KBM-7 (cell line): ENCODE results near the gene ARHGAP1.

ENCODE experiments used
- DNase-seq: peaks from one replicate; pipeline ENCODE4 v3.0.0-alpha.2; 2015
- in situ Hi-C: fragments of 300-500 bp; cut with MboI; formaldehyde crosslinking; loops from 2 replicates; pipeline ENCODE4 v1.14.3; 2020; ENCODE audit warnings: low sequenced_read_pairs, low pct_unique_long_range_greater_than_20kb, mixed read lengths

The ARHGAP1 gene

DNA sequence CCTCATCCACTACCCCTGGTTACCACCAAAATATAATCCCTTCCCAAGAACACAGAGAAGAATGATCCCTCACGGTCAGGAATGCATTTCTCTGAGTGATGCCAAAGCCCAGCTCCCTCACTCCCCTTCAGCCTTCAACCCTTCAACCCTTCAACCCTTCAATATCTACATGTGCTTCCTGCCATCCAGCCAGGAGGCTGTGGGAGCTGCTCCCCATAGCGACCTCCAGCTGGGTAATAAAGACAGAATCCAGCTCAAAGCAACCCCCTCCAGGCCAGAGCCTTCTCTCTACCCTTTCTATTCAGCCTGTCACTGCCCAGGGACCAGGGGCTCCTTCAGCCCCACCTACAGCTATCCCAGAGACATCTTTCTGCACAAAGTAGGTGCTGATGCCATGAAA, 2.7 kb downstream of the ARHGAP1 start:
- in situ Hi-C loops: loop anchor here (25.0 kb wide), 1 partner anchor 465 kb away; no protein-coding TSS in a partner anchor
- DNase-seq: no peak

DNA sequence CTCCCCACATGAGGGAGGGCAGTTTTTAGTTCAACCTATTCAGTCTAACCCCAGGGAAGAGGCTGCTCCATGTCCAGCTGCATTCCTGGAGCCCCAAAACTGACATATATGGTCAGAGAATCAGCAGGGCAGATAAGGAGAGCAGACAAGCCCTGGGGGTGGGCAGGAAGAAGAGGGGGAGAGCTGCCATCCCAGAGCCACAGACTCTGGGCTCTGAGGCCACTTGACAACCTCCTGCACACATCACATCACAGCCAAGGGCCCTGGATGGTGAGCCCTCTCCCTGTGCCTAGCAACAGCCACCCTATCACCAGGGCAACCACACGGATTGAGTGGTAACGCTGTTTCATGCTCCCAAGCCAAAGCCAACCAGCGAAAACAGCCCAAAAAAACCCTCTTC, 3.1 kb downstream of the ARHGAP1 start:
- no peak for DNase-seq
- in situ Hi-C loops: loop anchor here (25.0 kb wide), 1 partner anchor 465 kb away; no protein-coding TSS in a partner anchor

DNA sequence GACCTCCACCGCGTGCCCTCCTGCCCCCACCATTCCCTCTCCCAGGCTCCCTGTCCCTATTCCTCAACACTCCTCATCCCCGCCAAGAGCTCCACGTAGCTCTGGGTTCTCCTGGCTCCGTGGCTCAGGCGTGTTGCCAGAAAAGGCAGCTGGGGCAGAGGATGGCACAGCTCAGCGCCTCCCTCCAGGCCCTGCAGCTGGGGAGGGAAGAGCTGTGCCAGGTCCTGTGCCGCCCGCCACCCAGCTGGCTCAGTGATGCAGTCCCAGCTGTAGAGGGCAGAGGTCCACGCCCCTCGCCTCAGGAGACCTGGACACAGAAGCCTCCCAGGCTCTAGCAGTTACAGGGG, 4.2 kb downstream of the ARHGAP1 start:
- in situ Hi-C loops: loop anchor here (25.0 kb wide), 1 partner anchor 466 kb away; no protein-coding TSS in a partner anchor
- no peak for DNase-seq

DNA sequence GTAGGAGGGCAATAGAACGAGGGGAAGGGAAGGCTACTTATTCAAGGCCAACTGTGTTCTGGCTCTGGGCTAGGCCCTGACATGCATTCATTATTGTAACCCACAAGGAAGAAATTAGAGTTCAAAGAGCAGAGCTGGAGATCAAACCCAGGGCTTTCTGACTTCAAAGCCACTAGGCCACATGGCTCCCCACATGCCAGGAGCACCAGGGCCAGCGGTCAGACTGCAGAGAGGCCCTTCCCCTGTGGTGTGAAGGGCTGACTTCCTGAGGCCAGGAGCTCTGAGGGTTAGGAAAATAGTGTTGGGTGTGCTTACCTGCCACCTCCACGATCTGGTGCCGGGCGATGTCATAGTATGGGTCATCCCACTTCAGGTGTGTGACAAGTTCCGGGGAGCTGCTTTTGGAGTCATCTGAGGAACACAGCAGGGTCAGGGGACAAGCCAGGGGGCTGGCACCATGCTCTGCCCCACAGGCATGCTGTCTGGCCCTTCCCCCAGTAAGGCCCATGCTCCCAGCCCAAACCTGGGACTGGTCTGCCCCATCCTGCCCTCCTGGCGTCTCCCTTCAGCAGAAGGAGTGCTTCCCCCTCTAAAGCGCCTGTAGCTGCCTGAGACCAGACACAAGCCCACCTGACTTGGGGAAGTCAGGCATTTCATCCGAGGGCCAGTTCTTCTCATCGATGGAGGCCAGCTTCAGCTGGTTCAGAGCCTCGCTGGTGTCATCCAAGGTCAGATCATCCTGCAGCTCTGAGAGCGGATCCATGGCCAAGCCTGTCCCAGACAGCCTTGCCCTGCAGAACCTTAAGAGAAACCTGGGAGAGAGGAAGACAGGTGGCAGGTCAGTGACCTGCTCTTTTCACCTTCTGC, 4.8 kb downstream of the ARHGAP1 start:
- DNase-seq: no peak
- in situ Hi-C loops: loop anchor here (25.0 kb wide), 1 partner anchor 467 kb away; no protein-coding TSS in a partner anchor

DNA sequence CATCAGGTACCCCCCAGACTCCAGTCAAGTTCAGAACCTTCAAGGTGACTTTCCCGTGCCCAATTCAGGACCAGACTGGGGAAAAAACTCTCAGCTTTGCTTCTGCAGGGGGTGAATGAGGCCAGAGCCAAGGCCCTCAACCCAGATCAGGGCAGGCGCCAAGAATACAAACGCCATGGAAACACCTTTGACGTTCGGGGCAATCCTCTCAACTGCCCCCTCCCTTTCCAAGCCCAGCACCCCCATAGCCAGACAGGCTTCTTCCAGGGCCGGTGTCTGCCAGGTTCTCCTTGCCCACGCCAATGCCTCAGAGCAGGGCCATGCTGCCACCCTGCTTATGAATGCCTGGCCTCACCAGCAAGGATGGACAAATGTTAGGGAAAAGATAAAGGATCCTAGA, 5.8 kb downstream of the ARHGAP1 start:
- in situ Hi-C loops: loop anchor here (25.0 kb wide), 1 partner anchor 468 kb away; no protein-coding TSS in a partner anchor
- no peak for DNase-seq

DNA sequence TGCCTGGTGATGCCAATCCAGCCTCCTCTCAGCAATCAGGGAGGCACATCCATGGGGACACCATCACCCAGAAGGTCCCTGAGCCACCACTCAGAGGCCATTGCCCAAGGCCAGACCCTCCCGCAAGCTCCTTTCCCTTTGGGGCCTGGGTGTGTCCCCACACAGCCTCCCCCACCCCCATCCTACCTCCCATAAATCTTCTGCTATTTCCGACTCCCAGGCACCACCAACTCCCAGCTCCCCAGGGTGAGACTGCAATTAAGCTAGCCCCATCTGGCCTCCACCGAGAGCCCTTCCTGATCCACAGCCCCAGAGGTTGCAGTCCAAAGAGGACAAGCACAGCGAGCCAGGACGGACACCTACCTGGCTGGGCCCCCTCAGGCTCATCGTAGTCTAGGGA, 6.3 kb downstream of the ARHGAP1 start:
- no peak for DNase-seq
- in situ Hi-C loops: loop anchor here (25.0 kb wide), 1 partner anchor 468 kb away; no protein-coding TSS in a partner anchor

DNA sequence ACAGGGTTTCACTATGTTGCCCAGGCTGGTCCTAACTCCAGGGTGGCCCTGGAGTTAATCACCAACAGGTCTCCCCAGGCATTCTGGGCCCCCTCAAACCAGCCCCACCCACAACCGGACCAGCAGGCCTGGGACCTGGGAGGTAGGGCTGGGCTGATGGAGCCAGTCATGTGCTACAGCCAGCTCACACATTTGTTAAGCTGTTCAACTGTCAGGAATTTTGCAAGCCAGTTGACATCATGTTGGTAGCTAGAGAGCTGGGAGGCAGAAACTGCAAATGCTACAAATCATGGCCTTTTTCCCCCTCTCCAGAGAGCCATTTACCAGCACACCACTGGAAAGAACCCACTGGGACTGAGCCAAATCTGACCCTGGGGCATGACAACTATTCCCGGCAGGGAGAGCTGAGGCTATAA, 6.8 kb downstream of the ARHGAP1 start:
- DNase-seq: no peak
- in situ Hi-C loops: loop anchor here (25.0 kb wide), 1 partner anchor 469 kb away; no protein-coding TSS in a partner anchor

DNA sequence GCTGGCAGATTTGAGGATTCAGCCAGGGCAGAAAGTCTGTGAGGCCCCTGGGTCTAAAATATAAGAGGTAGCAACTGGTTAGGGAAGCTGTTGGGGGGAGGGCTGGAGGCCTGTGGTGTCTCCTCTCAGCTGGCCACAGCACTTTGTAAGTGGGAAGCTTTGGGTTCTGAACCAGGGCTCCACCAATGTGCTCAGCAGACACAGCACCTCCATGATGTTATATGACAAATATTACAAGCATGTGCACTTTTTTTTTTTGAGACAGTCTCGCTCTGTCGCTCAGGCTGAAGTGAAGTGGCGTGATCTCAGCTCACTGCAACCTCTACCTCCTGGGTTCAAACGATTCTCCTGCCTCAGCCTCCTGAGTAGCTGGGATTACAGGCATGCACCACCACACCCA, 8.0 kb downstream of the ARHGAP1 start:
- no peak for DNase-seq

DNA sequence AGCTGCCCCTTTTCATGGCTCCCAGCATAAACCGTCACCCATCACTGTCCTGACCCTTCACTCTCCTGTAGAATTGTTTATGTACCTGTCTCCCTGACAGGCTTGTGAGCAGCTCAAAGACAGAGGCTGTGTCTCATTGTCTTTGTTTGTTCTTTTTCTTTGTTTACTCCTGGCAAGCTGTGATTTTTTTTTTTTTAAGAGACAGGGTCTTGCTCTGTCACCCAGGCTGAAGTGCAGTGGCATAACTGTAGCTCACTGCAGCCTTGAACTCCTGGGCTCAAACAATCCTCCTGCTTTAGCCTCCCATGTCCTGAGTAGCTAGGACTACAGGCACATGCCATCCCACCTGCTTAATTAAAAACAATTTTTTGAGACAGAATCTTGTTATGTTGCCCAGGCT, 9.7 kb downstream of the ARHGAP1 start:
- in situ Hi-C loops: loop anchor here (25.0 kb wide), 1 partner anchor 472 kb away; no protein-coding TSS in a partner anchor
- DNase-seq: no peak

More for the DNA sequence above, 8.0 kb downstream of the ARHGAP1 start:
- in situ Hi-C loops: loop anchor here (25.0 kb wide), 1 partner anchor 470 kb away; no protein-coding TSS in a partner anchor

DNA sequence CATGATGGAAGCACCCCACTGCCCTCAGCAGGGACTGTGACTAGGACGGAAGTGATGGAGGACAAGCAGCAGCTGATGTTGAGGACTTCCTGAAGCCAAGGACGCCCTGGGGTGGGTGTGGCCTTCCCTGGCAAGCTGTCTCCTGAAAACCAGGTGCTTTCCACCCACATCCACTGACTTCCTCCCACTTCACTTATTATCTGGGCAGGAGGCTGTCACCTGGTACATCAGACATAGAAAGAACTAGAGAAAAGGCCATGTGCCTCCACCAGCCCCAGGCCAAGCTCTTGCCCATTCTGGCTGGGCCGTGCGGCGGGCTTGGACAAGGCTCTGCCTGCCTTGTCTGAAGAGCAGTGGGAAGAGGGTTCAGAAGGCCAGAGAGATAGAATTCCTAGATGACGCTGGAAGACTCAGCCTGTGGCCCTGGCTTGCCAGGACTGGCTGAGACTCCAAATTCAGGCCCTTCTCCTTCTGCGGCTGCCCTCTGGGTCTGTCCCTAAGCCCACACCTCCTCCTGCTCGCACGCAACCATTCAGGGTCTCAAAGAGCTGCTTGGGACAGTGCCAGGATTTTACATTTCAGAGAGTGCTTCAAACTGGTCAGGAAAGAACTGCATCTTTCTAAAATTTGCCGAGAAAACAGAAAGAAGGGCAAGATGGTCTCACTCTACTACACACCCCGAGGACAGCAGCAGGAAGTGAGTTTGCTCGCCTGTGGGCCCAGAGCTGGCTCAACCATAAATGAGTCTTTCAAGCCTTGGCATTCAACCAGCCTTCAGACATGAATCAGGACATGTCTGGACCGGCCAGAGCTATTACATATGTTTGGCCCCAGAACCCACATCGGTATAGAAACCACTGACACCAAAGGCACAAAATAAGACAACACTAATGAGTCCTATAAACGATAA, 13.3 kb downstream of the ARHGAP1 start:
- in situ Hi-C loops: loop anchor here (25.0 kb wide), 1 partner anchor 475 kb away; no protein-coding TSS in a partner anchor
- DNase-seq: no peak

DNA sequence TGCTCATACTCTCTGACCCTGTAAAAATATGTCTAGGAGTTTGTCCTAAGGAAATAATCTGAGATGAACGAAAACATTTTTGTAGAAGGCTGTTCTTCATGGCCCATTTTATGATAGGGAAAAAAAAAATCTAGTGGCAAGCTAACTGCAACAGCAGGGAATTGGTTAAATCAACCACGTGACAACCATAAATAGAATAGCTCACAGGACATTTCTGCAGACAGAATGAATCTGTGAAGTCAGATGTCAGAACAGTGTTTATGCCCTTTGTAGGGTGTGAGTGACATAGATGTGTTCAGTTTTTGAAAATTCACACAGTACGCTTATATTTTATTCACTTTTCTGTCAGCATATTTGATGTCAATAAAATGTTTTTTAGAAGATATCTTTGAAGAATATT, 16.1 kb downstream of the ARHGAP1 start:
- in situ Hi-C loops: loop anchor here (25.0 kb wide), 1 partner anchor 478 kb away; no protein-coding TSS in a partner anchor
- no peak for DNase-seq

DNA sequence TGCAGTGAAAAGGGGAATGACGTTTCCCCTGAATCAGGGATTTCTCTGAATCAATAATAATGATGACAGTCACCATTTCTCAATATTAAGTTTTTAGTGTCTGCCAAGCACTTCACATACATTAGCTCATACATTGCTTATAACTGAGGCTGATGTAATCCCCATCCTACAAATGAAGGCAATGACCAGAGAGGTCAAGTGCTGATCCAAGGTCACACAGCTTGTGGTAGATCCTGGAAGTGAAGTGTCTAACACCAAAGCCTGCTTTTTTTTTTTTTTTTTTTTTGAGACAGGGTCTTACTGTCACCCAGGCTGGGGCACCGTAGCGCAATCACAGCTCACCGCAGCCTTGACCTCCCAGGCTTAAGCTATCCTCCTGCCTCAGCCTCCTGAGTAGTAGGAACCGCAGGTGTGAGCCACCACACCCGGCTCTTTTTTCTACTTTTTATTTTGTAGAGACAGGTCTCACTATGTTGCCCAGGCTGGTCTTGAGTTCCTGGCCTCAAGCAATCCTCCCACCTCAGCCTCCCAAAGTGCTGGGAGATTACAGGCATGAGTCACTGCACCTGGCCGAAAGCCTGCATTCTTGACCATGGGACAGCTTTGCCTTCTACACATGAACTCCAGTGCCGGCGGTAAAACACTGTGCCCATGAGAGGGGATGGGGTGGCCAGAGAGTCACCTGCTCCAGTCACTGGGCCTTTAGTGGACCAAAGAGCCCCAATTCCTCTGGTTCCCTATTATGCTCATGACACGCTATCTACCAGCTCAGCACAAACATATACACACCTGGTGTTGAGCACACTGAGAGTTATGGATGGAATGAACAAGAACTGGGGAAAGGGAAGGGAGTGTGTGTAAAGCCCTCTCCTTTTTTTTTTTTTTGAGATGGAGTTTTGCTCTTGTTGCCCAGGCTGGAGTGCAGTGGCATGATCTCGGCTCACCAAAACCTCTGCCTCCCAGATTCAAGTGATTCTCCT, 17.4 kb downstream of the ARHGAP1 start:
- in situ Hi-C loops: loop anchor here (25.0 kb wide), 1 partner anchor 479 kb away; no protein-coding TSS in a partner anchor
- DNase-seq: no peak

DNA sequence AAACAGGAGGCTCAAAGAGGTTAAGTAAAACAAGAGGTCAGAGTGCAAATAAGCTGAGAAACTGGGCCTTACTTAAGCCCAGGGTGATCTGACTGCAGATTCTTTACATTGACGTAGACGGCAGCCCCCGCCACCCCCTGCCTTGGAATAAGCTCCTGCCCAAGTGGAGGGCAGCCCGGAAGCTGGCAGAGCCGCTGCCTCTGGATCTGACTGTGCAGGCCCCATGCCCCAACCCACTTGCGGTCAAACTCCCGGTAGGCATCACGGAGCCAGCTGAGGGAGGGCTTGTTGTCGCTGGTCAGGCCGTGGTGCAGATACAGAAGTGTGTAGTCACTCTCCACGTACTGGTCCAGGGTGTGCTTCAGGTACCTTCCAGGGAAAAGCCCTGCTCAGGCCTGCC, 18.6 kb downstream of the ARHGAP1 start:
- no peak for DNase-seq
- in situ Hi-C loops: loop anchor here (25.0 kb wide), 1 partner anchor 480 kb away; no protein-coding TSS in a partner anchor

DNA sequence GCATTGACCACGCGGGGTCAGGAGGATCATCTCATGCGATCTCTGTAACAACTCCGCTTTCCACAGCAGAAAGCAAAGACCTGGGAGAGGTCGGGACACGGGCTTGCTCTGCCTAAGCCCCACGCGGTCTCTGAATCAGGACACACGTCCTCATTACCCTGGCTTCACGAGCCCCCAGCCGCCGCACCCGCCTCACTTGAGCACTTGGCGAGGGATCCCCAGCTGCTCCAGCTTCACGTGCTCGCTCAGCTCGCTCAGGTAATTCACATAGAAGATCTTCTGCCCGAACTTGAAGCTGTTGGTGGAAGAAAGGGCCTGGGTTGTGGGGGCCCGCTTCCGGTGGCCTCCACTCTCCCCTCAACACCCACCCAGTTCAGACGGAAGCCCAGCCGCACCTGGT, 19.6 kb downstream of the ARHGAP1 start:
- DNase-seq: no peak
- in situ Hi-C loops: loop anchor here (25.0 kb wide), 1 partner anchor 481 kb away; no protein-coding TSS in a partner anchor

DNA sequence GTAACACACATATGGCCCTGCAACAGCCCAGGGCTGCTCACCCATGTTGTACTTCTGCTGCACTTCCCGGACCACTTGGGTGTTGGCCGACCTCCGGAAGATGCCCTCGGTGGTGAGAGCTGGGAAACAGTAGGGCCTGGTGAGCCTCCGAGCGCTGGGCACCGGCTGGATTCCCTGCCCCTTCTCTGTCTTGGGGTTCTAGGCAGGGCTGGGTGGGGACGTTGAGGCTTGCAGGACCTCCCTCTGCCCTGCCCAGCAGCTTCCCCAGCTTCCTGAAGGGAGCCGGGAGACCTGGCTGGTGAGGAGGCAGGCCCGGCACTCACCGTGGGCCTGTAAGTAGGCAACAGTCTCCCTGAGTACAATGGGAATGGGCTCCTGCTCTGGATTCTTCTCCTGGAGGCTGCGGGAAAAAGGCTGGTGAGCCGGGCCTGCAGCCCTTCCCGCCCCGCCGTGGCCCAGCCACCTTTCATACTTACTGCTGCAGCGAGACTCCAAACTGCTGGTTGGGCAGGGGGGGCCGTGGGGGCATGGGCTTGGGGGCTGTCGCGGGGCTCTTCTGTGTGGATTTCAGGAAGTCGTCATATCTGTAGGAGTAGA, 20.2 kb downstream of the ARHGAP1 start:
- DNase-seq: no peak
- in situ Hi-C loops: loop anchor here (25.0 kb wide), 1 partner anchor 482 kb away; no protein-coding TSS in a partner anchor

DNA sequence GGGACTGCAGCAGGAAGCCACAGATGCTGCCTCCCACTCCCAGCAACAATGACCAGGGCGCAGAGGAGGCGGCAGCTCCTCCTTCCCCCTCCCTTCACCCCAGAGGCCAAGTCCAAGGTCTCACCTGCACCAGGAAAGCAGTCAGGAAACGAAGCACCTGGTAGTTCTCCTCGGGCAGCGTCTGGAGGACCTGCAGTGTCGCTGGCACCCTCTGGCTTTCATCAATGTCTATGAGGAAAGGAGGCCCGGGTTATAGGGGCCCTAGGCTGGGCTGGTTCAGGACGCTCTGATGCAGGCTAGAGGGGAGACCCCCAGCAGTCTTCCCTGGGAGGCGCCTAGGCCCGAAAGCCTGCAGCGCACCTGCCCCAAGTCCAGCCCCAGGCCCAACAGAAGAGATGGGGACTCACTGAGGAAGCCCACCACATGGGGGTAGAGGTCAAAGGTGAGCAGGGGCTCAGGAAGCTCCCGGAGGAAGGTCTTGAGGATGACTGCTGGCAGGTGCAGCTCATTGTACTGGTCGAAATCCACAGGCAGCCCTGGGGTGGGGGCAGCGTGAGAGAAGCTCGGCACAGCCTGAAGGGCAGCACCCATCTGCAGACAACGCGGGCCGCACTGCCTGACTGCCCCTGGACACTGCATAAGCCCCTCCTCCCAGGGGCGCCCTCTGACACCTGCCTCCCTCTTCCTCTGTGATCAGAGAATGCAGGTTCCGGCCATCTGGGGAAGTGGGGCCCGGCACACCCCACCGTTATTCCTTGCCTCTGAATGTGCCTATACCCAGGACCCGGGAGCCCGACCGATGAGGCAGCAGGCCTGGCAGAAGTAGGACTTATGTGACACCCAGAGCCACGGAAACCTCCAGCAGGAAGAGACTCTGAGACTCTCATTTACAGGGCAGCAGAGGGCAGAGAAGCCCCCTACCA, 20.9 kb downstream of the ARHGAP1 start:
- DNase-seq: no peak
- in situ Hi-C loops: loop anchor here (25.0 kb wide), 1 partner anchor 483 kb away; no protein-coding TSS in a partner anchor

DNA sequence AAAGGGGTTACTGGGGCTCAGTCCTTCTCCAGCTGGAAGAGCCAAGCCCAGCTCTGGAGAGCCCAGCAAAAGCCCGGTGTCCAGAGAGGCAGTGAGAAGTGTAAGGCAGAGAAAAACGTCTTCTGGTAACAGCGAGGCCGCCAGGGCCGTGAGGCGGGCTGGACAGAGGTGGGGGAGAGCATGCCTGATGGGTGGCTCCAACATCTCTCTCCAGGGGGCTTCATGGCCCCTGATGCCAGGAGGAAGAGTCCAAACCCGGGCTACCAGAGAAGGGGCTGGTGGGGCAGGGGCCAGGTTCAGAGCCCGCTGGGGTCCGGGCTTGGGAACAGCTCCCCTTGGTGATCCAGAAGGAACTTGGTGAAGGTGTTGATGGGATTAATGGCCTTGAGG, 21.7 kb downstream of the ARHGAP1 start:
- DNase-seq: no peak
- in situ Hi-C loops: loop anchor here (25.0 kb wide), 1 partner anchor 484 kb away; no protein-coding TSS in a partner anchor
